Raji (cell line): ENCODE measurements around the gene CLTC.
A peak's percentile ranks its signal among the peaks of the same experiment; 100 is the strongest.

ENCODE experiments used
- POLR2A ChIP-seq: IDR thresholded peaks from 2 replicates; pipeline ENCODE4 v1.6.1; 2011; ENCODE audit warnings: low read depth, low read length, control low read depth; ENCODE audit not compliant: insufficient read depth

CLTC gene

GRCh38 chr17:59619298-59620063 is at the start of gene CLTC:
Gene CLTC (plus strand): TSS chr17:59619895. CDS start chr17:59620132, 237 bp downstream.
- peak; percentile 94 for TF ChIP-seq POLR2A

- TF ChIP-seq POLR2A: no peak
Observed at GRCh38 chr17:59572301-59572924, 47.3 kb upstream of the CLTC start.

- no peak for TF ChIP-seq POLR2A
Observed at GRCh38 chr17:59600169-59600568, 19.5 kb upstream of the CLTC start.

- TF ChIP-seq POLR2A: no peak
Observed at GRCh38 chr17:59601130-59601529, 18.6 kb upstream of the CLTC start.

- TF ChIP-seq POLR2A: no peak
Observed at GRCh38 chr17:59607061-59607460, 12.6 kb upstream of the CLTC start.

DNA sequence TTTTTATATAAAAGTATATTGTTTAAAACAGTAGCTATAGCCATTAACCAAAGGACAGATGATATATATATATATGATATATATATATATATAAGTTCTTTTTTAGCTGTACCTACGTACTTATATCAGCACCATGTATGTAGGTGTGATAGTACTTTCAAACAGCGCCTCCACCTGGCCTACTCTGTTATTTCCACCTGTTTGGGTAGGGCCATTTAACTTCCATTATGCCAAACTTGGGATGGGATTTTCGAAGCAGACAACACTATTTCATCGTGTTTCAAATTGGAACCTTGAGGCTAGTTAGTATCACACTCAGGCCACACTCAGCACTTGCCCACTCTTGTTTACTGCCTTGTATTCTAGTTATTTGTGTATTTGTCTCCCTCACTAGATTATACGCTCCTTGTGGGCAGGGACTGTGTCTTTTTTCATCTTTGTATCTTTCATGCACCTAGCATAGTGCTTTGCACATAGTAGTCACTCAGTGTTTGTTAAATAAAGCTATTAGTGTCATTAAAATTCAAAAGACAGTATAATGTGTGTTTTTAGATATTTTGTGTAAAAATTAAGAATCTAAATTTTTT is 11.8 kb upstream of the CLTC start:
- TF ChIP-seq POLR2A: no peak

- no peak for TF ChIP-seq POLR2A
Observed at GRCh38 chr17:59611503-59611902, 8.2 kb upstream of the CLTC start.

GRCh38 chr17:59616253-59616920 is 3.3 kb upstream of the CLTC start:
- TF ChIP-seq POLR2A: no peak

DNA sequence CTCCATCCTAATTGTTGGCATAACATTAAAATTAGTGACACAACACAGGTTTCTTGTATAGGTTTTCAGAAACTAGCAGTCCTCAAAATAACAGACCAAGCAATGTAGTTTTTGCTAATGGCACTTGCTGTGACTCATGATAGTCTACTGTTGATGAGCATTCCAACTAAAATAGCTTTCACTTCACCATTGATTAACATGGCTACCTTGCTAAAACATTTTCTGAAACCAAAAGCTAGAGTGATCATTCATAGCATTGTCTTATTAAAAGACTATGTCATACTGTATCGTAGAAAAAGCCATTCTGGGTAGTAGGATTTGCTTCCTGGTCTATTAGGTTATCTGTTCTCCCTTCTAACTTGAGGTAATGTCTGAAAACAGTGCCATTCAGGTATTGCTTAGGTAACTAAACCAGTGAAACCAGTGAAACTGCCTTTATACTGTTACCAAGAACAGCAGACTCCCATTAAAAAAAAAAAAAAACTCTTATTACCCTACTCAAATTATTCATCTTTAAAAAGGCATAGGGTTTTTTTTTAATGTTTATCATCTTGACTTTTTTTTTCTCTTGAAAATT is 2.5 kb upstream of the CLTC start:
- no peak for TF ChIP-seq POLR2A

- no peak for TF ChIP-seq POLR2A
Observed at GRCh38 chr17:59619035-59619297, 729 bp upstream of the CLTC start.

DNA sequence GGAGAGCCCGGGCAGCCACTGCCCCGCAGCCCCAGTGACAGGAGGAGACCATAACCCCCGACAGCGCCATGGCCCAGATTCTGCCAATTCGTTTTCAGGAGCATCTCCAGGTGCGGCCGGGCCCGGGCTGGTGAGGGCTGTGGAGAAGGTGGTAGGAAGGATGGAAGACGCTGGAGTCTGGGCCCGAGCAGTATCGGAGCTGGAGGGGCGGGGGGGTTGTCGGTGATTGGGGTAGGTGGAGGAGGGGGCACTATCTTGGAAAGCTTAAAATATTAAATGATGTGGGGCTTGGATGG is 317 bp downstream of the CLTC start:
- TF ChIP-seq POLR2A: no peak

- TF ChIP-seq POLR2A: no peak
Observed at GRCh38 chr17:59620518-59621259, 994 bp downstream of the CLTC start.

GRCh38 chr17:59621771-59622170 is 2.1 kb downstream of the CLTC start:
- TF ChIP-seq POLR2A: no peak

DNA sequence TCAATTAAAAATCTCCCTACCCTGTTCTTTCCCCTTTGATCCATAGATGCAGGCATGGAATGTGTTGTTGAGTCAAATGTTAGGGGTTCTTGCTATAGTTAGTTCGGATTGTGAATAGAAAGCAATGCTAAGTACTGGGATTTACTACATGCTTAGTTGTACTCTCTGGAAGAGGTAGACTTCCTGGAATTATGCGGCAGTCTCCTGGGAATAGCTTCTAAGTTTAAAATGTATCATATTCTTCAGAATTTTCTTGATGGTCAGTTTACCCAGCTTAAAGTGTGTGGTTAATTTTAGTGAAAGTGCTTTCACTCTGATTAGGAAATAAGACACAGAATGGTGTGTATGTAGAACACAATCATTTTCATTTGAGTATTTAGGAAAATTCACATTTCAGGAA is 3.5 kb downstream of the CLTC start:
- no peak for TF ChIP-seq POLR2A

- no peak for TF ChIP-seq POLR2A
Observed at GRCh38 chr17:59626756-59627155, 7.1 kb downstream of the CLTC start.
